Ascending aorta (tissue), 2 donors: ENCODE measurements around the gene CORO1C. TPM values are rescaled to one million over a fixed set of nuclear protein-coding genes. Genes with fewer than 3 reads are reported as not detected.
A peak's percentile ranks its signal among the peaks of the same experiment; 100 is the strongest.

ENCODE experiments used
- DNase-seq, 2 donors: peaks; one replicate each; pipeline ENCODE4 v3.0.0-alpha.2; 2019; ENCODE audit warnings: low spot score in 2 of 2
- H3K27ac ChIP-seq, 2 donors: fragments of 200-600 bp; sonication (generic); one replicate each; pipeline ENCODE4 v1.5.1; 2016 to 2017; ENCODE audit warnings: mild to moderate bottlenecking in 1 of 2
- H3K27me3 ChIP-seq: fragments of 200-600 bp; sonication (generic); one replicate; pipeline ENCODE4 v1.5.1; 2017
- H3K36me3 ChIP-seq, 2 donors: fragments of 200-600 bp; sonication (generic); one replicate each; pipeline ENCODE4 v1.5.1; 2016
- H3K4me1 ChIP-seq, 2 donors: fragments of 200-600 bp; sonication (generic); one replicate each; pipeline ENCODE4 v1.5.1; 2016 to 2017; ENCODE audit warnings: mild to moderate bottlenecking in 1 of 2
- H3K4me3 ChIP-seq, 2 donors: fragments of 200-600 bp; sonication (generic); one replicate each; pipeline ENCODE4 v1.5.1; 2016 to 2017; ENCODE audit warnings: mild to moderate bottlenecking in 1 of 2
- H3K9me3 ChIP-seq, 2 donors: fragments of 200-600 bp; sonication (generic); one replicate each; pipeline ENCODE4 v1.5.1; 2016
- CTCF ChIP-seq, 3 experiments: fragments of 200-600 bp in 2 of 3; fragments of 450-650 bp in 1 of 3; sonication (generic) in 2 of 3; IDR thresholded peaks; one replicate each; pipeline ENCODE4 v1.5.1; 2016 to 2019; ENCODE audit warnings: antibody characterized with exemption in 3 of 3, mild to moderate bottlenecking in 1 of 3, moderate library complexity in 1 of 3
- intact Hi-C: fragments of 100-400 bp; cut with DNase I; formaldehyde crosslinking; loops from one replicate; pipeline ENCODE4 v1.15.1; 2023
- total RNA-seq: library from RNA; depleted of rRNA; stranded (reverse); fragments of >200 nt; gene quantifications from one replicate; pipeline ENCODE4 v1.1.0, GENCODE V29; 2016

The CORO1C gene
- total RNA-seq, 1 donor from 2014 or later, result 106 TPM

GRCh38 chr12:108713471-108713870 is 17.8 kb downstream of the CORO1C start:
- DNase-seq, result no peak
- peaks cover 2 to 39% of the 10 kb centered on the region in 2 donors for H3K4me1 ChIP-seq
- H3K27me3 ChIP-seq, result no peaks in the 10 kb centered on the region
- no peak for TF ChIP-seq CTCF (IDR thresholded peaks at IDR 0.05)
- H3K27ac ChIP-seq, result peak overlapping the region; percentile 25 to 27
- H3K9me3 ChIP-seq, result no peaks in the 10 kb centered on the region
- intact Hi-C loops, result no loop called here
- peaks cover 0 to 11% of the 10 kb centered on the region in 2 donors for H3K36me3 ChIP-seq
- no peak overlapping the region for H3K4me3 ChIP-seq

GRCh38 chr12:108712925-108713203 is 18.5 kb downstream of the CORO1C start:
- Histone ChIP-seq H3K4me1 (peaks cover 2 to 37% of the 10 kb centered on the region in 2 donors), H3K27ac (no peak overlapping the region), H3K36me3 (peaks cover 0 to 11% of the 10 kb centered on the region in 2 donors), H3K4me3 (no peak overlapping the region), H3K9me3 (no peaks in the 10 kb centered on the region), H3K27me3 (no peaks in the 10 kb centered on the region)
- no peak for DNase-seq
- TF ChIP-seq CTCF (IDR thresholded peaks at IDR 0.05), result no peak
- intact Hi-C loops, result no loop called here

DNA sequence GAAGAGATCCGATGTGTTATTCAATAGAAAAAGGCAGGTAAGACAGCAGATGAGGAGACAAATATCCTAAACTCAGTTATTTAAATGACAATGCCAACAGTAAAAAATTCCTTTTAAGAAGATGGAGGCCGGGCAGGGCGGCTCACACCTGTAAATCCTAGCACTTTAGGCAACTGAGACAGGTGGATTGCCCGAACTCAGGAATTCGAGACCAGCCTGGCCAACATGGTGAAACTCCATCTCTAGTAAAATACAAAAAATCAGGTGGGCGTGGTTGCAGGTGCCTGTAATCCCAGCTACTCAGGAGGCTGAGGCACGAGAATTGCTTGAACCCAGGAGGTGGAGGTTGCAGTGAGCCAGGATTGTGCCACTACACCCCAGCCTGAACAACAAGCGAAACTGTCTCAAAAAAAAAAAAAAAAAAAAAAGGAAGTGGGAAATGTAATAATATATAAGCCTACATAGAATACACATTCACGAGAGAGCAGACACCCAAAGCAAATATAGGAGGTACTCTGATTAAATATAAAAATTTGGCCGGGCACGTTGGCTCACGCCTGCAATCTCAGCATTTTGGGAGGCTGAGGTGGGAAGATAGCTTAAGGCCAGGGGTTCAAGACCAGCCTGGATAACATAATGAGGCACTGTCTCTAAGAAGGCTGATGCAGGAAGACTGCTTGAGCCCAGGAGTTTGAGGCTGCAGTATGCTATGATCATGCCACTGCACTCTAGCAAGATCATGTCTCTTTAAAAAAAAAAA is 19.0 kb downstream of the CORO1C start:
- Histone ChIP-seq H3K36me3 (peaks cover 0 to 7% of the 10 kb centered on the region in 2 donors), H3K4me1 (peaks cover 2 to 37% of the 10 kb centered on the region in 2 donors), H3K27ac (peak overlapping the region in 1 of 2 donors; percentile 11), H3K4me3 (no peak overlapping the region), H3K9me3 (no peaks in the 10 kb centered on the region), H3K27me3 (no peaks in the 10 kb centered on the region)
- DNase-seq, result no peak
- no peak for TF ChIP-seq CTCF (IDR thresholded peaks at IDR 0.05)
- intact Hi-C loops, result no loop called here

DNA sequence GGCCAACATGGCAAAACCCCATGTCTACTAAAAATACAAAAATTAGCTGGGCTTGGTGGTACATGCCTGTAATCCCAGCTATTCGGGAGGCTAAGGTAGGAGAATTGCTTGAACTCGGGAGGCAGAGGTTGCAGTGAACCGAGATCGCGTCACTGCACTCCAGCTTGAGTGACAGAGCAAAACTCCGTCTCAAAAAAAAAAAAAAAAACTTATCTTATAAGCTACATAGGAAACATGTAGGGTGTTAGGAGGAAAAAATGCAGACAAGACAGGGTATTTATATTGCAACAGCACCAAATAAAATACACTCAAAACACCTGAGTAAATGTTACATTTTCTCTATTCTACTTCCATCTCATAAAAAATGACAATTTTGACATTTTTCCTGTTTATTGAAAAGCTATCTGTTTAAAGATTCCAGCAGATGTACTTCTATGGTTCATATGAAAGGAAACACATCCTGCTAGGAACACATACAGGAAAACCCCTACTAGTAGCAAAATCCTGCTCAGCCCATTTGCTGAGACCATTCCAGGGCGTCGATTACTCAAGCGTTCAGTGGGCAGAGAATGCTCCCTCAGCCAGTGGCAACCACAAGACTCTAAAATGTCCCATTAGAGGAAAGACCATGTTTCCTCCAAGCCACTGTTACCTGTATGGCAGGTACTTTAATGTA is 19.7 kb downstream of the CORO1C start:
- Histone ChIP-seq H3K9me3 (no peaks in the 10 kb centered on the region), H3K27ac (no peak overlapping the region), H3K27me3 (no peaks in the 10 kb centered on the region), H3K4me3 (no peak overlapping the region), H3K4me1 (peaks cover 2 to 33% of the 10 kb centered on the region in 2 donors), H3K36me3 (peaks cover 0 to under 1% of the 10 kb centered on the region in 2 donors)
- no peak for TF ChIP-seq CTCF (IDR thresholded peaks at IDR 0.05)
- no peak for DNase-seq
- intact Hi-C loops, result no loop called here

DNA sequence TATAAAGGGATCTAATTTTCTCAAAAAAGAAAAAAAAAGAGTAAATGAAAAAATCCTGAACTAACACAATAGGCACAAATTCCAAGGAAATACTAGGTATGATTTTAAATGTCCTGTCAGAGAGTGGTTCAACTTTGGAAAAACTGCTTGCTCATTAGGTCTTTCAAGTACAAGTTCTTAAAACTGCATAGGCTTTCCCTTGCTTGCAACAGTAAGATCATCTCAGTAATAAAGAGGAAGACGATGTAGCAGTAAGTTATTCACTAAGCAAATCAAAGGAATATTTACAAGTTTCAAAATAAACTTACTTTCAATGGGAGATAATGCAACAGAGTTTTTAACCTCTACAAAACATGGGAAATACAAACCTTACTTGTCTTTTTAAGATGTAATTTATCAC is 21.6 kb downstream of the CORO1C start:
- H3K27ac ChIP-seq, result no peak overlapping the region
- no peak for DNase-seq
- peaks cover 2 to 35% of the 10 kb centered on the region in 2 donors for H3K4me1 ChIP-seq
- no peak overlapping the region for H3K4me3 ChIP-seq
- no peaks in the 10 kb centered on the region for H3K27me3 ChIP-seq
- intact Hi-C loops, result no loop called here
- H3K36me3 ChIP-seq, result no peaks in the 10 kb centered on the region
- no peak for TF ChIP-seq CTCF (IDR thresholded peaks at IDR 0.05)
- H3K9me3 ChIP-seq, result no peaks in the 10 kb centered on the region
